Measurements from ENCODE around the gene ZBTB18.
A peak's percentile ranks its signal among the peaks of the same experiment; 100 is the strongest.

Gene ZBTB18

DNA sequence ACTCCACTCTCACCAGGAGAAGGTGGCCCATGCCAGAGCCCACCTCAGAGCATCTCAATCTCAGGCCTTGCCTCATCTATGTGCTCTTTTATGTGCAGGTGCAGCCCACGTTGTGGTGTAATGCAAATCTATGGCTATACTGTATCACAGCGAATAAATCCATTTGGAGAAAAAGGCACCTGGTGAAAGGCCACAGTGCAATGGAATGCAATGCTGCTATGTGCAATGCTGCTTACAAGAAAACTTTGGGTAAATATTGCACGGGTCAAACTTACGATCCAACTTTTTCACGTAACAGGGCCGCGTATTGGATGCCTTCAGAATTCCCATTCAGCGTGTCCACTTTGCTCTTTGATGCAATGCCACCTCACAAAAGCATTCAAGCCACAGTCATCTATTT lies 13.5 kb downstream of the ZBTB18 start:
- DNase-seq, result no peak

DNA sequence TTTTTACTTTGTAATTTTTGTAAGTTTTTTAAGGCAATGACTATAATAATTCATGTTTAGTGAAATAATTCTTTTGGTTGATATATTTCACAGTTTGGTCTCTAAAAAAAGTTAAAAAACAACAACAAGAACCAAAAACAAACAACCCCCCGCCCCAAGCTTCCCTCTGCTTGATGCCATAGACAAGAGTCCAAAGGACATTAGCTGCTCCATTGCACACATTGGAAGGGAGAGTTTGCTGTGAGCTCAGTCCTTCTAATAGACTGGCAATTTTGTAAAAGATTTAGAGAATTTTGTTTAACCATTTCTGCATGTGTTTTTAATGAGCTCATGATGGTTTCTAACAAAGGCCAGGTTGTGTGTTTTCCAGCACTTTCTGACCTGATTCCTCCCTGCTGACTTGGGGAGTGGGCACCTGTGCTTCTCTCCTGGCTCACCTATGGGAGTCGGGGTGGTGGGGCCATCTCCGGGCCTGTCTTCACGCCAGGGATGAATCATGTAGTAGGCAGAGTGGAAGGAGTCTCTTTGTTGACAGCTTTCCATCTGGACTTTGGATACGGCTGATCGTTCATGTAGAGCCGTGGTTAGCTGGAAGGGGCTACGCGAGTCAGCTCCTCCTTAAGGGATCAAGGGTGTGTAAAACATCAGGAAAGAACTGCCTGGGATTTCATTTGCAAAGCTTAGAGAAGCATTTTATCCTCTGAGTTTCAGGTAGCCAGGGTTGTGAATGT lies 14.1 kb downstream of the ZBTB18 start:
- DNase-seq, result no peak

GRCh38 chr1:244065960-244066388 lies 14.9 kb downstream of the ZBTB18 start:
- DNase-seq, result no peak

- no peak for DNase-seq
Observed at GRCh38 chr1:244066954-244067716, 16.1 kb downstream of the ZBTB18 start.

DNA sequence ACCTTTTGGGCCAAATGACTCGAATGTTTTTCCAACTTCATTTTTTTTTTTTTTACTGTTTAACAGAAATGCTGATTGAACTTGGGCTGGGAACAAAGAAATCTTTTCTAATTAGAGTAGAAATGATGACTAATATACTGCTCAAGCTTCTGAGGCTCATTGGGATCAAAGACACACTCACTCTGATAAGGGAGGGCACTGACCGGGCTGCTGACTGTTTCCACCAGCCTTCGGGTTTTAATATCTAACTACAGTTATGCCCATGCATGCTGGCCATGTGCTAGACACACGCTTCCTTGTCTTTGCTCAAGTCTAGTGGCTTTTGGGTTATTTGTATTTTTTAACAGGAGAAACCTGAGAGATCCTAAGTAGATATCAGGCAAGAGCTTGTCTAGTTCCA lies 16.8 kb downstream of the ZBTB18 start:
- DNase-seq, result no peak

GRCh38 chr1:244068567-244068966 lies 17.5 kb downstream of the ZBTB18 start:
- no peak for DNase-seq

- no peak for DNase-seq
Observed at GRCh38 chr1:244069326-244069898, 18.3 kb downstream of the ZBTB18 start.

DNA sequence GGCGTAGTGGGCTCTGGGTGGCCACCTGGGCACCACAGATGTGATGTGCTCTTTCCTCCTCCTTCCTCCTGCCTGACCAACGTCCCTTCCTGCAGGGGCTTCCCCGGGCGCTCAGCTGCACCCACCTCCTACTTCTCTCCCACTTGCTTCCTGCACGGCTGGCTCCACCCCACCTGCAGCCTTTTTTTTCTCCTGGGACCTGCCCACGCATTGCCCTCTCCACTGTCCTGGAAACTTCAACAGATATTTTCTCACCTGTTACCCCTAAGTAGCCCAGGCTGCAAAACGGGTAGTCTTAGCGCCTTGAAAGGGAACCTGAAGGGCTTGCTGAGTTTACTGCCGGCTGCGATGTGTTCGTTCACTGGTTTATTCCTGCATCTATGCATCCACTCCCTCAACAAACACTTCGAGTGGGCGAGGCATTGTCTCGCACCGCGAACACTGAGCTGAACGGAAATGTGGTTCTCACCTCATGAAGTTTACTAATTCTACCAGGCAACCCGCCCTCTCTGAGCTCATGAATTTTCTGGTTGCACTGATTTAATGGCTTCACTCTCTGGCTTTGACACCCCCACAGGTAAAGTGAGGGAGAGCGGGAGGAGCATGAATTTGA lies 23.6 kb downstream of the ZBTB18 start:
- DNase-seq, result no peak

- DNase-seq, result no peak
Observed at GRCh38 chr1:244075247-244075722, 24.2 kb downstream of the ZBTB18 start.

- no peak for DNase-seq
Observed at GRCh38 chr1:244076740-244077139, 25.7 kb downstream of the ZBTB18 start.

- DNase-seq, result peak in 1 of 3 donors; percentile 1
Observed at GRCh38 chr1:244077473-244078220, 26.6 kb downstream of the ZBTB18 start.

- no peak for DNase-seq
Observed at GRCh38 chr1:244080343-244080929, 29.4 kb downstream of the ZBTB18 start.

- DNase-seq, result no peak
Observed at GRCh38 chr1:244082969-244083368, 31.9 kb downstream of the ZBTB18 start.

- DNase-seq, result peak in 2 of 3 donors; percentile 11 to 19
Observed at GRCh38 chr1:244083383-244083943, 32.4 kb downstream of the ZBTB18 start.

- no peak for DNase-seq
Observed at GRCh38 chr1:244084763-244085162, 33.7 kb downstream of the ZBTB18 start.

- DNase-seq, result no peak
Observed at GRCh38 chr1:244085891-244086290, 34.8 kb downstream of the ZBTB18 start.

DNA sequence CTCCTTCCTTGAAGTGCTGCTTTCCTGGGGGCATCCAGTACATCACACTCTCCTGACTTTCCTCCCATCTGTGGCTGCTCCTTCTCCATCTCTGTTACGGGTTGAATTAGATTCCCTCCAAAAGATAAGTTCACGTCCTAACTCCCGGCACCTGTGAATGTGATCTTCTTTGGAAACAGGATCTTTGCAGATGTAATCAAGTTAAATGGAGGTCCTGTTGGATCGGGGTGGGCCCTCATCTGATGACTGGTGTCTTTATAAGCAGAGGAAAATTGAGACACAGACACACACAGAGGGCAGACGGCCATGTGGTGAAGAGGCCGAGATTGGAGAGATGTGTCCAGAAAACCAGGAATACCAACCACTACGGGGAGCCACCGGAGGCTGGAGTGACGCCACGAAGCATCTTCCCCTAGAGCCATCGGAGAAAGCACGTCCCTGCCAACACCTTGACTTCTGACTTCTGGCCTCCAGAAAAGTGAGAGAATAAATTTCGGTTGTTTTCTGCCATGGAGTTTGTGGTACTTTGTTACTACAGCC lies 36.0 kb downstream of the ZBTB18 start:
- DNase-seq, result no peak

GRCh38 chr1:244087611-244088010 lies 36.5 kb downstream of the ZBTB18 start:
- no peak for DNase-seq

- no peak for DNase-seq
Observed at GRCh38 chr1:244088161-244088560, 37.1 kb downstream of the ZBTB18 start.

DNA sequence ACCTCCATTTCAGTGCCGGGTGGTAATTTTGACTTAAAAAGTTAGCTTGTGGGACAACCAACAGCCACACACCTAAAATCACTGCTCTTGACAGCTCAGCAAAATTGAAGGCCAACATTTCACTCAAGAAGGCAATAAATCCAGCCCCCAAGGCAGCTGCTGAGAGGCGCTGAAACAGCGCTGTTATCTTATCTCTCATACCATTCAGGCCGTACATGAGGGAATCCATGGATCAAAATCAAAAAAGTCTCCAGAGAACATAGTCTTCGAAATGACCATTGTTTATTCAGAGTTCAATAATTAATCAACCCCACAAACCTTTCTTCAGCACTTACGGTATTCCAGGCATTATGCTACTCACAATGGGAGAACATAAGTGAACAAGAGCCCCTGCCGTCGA lies 38.5 kb downstream of the ZBTB18 start:
- DNase-seq, result no peak

GRCh38 chr1:244090645-244091044 lies 39.6 kb downstream of the ZBTB18 start:
- DNase-seq, result no peak
